ENCODE measurements around the gene TSFM.

- TF ChIP-seq CTCF (IDR thresholded peaks at IDR 0.05; ENCODE audit: borderline replicate concordance, extremely low read depth, low read length, poor library complexity, severe bottlenecking) = no peak
- no peak for TF ChIP-seq EZH2 (IDR thresholded peaks at IDR 0.05; ENCODE audit: borderline replicate concordance, low read depth, low read length, severe bottlenecking)
Measured at GRCh38 chr12:57737467-57738460, 44.8 kb upstream of the TSFM start.
